ENCODE measurements around the gene DOK7.

Gene DOK7

DNA sequence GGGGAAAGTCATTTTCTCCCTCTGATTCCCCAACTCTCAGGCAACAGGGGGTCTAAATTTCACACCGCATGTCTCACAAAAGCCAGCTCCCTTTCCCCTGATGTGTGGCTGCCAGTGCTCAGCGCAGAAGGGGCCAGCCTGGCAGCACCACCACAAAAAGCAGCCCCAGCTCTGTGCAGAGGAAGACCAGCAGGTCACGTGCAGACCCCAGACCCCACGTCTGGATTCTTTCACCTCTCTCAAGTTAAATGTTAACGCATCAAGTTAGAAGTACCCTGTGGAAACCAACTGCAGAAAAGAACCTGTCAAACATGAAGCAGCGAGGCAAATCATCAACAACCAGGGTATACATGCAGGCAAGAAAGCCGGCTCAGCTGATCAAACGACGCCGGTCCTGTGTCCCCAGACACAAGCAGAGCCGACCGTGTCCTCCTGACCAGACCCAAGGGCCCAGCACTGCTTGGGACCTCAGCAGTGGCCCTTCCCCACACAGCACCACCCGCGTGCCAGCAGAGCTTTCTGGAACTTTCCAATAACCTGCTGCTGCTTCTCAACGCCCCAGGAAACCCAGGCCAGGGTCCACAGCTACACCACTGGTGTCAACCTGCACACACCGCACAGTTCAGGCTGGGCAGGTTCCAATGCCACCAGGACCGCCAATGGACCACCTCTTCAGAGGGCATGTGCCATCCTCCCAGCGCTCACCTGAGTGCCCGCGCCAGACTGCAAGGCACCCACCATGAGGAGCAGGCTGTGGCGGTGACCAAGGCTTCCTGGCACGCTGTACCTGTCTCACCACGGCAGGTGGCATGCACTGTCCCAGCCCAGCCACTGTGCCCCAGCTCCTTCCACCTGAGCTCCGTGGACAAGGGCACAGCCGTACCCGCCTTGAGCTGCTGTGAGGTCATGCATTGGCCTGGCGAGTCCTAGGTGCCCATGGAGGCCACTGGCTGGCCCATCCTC lies 65.1 kb downstream of the DOK7 start:
- no peak overlapping the region for H3K27ac ChIP-seq
- TF ChIP-seq ZFX (IDR thresholded peaks at IDR 0.05) = no peak

DNA sequence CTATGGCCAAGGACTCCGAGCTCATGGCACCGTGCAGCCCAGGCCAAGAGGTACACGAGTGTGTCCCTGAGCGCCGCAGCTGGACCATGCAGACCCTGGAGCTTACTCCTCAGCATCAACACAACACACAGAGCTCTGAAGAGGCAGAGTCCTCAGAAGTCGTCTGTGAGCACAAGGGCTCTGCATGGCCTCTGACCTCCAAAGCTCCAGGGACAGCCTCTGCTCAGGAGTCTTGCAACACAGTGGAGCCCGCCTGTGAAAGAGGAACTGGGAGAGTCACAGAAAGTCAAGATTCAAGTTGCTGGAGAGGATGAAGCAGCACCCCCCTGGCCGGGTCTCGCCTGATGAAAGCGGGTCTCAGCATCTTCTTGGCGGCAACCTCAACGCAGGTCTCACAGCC lies 66.3 kb downstream of the DOK7 start:
- no peak for TF ChIP-seq ZFX (IDR thresholded peaks at IDR 0.05)
- TF ChIP-seq, protein P1, sequence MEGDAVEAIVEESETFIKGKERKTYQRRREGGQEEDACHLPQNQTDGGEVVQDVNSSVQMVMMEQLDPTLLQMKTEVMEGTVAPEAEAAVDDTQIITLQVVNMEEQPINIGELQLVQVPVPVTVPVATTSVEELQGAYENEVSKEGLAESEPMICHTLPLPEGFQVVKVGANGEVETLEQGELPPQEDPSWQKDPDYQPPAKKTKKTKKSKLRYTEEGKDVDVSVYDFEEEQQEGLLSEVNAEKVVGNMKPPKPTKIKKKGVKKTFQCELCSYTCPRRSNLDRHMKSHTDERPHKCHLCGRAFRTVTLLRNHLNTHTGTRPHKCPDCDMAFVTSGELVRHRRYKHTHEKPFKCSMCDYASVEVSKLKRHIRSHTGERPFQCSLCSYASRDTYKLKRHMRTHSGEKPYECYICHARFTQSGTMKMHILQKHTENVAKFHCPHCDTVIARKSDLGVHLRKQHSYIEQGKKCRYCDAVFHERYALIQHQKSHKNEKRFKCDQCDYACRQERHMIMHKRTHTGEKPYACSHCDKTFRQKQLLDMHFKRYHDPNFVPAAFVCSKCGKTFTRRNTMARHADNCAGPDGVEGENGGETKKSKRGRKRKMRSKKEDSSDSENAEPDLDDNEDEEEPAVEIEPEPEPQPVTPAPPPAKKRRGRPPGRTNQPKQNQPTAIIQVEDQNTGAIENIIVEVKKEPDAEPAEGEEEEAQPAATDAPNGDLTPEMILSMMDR (conservative IDR thresholded peaks at IDR 0.05) = no peak
- no peak overlapping the region for H3K27ac ChIP-seq

DNA sequence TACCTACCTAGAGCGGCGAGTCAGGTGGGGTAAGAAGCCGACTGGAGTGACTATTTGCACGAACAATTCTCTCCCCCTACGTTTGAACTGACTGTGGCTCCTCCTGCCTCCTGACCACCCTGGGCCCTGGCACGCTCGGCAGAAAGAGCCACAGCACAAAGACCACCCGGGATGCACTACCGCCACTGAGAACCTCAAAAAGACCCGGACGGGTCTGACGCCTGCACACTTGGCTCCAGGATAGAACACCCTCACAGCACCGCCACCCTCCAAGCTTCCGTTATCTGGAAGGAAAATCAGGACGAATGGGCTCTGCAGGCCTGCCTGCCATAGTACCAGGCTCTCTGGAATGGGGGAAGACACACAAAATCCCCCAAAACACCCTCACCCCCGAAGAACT lies 66.9 kb downstream of the DOK7 start:
- TF ChIP-seq, protein P1 (conservative IDR thresholded peaks at IDR 0.05) = no peak
- no peak for TF ChIP-seq ZFX (IDR thresholded peaks at IDR 0.05)
- H3K27ac ChIP-seq = no peak overlapping the region

DNA sequence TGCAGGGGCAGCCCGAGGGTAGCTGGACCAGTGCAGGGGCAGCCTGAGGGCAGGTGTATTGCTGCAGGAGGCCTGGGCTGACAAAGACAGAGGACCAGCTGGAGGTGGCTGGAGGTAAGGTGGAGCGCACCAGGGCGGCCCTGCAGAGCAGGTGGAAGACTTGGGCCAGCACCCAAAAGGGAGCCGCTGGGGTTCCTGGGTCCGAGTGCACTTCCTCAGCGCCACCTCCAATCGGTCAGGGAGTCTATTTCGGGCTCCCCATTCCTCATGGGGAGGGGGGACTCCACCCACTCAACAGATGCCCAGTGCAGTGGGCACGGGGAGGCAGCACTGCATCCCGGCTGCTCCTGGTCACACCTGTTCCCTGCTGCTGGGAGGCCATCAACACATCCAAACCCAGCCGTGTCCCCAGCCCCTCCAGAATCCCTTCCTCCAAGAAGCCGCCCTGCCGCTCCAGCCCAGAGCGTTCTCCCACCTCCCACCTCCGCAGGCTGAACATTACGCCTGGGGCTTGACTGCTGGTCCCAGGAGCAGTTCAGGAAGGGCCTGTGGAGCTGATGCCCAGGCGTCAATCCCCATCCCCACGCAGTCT lies 67.7 kb downstream of the DOK7 start:
- H3K27ac ChIP-seq = peak overlapping the region; percentile 82; the same call in 1 of the 2 replicates
- TF ChIP-seq ZFX (IDR thresholded peaks at IDR 0.05) = no peak
- TF ChIP-seq, protein P1 (conservative IDR thresholded peaks at IDR 0.05) = no peak

DNA sequence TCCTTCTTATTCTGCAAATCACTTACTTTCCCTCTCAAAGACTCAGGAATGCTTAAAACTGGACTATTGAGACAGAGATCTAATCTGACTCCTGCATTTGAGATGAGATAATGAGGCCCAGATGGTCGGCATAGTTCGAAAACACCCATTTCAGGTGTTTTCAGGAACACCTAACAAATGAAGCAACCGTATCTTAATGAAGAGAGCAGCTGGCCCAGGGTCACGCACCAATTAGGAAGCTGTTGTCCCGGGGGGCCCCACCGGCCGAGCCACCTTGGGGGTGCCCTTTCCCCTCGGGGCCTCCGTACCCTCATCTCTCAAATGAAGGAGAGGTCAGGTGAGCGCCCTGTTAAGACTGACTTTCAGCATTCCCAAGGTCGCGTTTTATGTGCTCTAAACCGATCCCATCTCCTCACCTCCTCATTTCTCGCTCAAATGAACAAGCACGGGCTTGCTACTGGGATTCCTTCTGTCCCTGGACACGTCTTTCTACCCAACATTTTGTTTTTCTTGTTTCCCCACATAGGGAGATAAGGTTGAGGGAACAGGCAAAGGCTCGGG lies 68.3 kb downstream of the DOK7 start:
- TF ChIP-seq ZFX (IDR thresholded peaks at IDR 0.05) = no peak
- TF ChIP-seq, protein P1 (conservative IDR thresholded peaks at IDR 0.05) = no peak
- H3K27ac ChIP-seq = peak overlapping the region; percentile 82

DNA sequence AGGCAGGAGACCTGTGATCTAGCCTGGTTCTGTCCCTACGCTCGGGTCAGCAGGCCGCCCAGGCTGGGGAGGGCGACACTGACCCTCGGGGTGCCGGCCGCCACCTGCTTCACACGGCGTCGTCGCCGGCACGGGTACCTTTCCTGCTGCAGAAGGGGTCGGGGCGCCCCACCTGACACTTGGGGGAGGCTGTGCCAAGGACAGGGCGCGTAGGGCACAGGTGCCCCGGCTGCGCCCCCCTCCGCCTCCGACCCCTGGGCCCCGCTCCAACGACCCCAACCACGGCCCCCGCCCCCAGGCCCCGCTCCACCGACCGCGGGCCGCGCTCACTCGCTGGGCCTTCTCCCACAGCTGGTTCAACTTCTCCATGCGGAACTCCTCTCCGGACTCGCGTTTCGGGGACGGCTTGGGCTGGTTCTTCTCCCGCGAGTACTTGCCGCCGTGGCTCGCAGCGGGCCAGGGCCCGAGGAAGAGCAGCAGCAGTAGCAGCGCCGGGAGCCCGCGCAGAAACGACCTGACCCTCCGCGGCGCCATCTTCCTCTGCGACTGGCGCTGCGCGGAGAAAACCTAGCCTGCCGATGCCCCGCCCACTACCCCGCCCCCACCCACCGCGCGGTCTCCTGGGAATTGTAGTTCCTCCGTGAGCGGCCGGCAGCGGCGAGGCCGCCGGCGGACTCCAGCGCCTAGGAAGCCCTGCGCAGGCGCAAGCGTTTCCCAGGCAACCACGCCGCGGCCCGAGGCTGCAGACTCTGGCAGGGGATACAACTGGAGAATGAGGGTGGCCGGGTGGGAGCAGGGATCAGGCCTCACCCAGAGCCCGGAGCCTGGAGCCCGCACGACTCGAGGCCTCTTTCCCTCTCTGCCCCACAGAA lies 69.0 kb downstream of the DOK7 start, which contains the start of gene LRPAP1:
Gene LRPAP1, minus strand, starts transcription at position 544 of the 872 bp plus-strand sequence. Its CDS starts 10 bp downstream, at position 534.
- TF ChIP-seq, protein P1 (conservative IDR thresholded peaks at IDR 0.05) = no peak
- peak; percentile 79; the same call in 1 of the 2 replicates for TF ChIP-seq ZFX (IDR thresholded peaks at IDR 0.05)
- H3K27ac ChIP-seq = peak within 1 kb of the TSS; percentile 82

Measured in C4-2B (cell line).